ENCODE data around the gene POLD1. TPM values are rescaled to one million over a fixed set of nuclear protein-coding genes. Genes with fewer than 3 reads are reported as not detected.
A peak's percentile ranks its signal among the peaks of the same experiment; 100 is the strongest.

POLD1 gene
- total and polyA plus RNA-seq, 4 donors: 7.5 to 57.1 (median 8.2) TPM

GRCh38 chr19:50381881-50382729 lies 2.0 kb upstream of the POLD1 start:
- Histone ChIP-seq H3K27me3 (ENCODE audit: control insufficient read depth in 4 of 4, insufficient read depth in 4 of 4, low read length in 3 of 4) (no peaks in the 10 kb centered on the region), H3K36me3 (ENCODE audit: control insufficient read depth in 4 of 4, insufficient read depth in 3 of 4, low read depth in 1 of 4, low read length in 3 of 4) (peaks cover 15 to 49% (median 26%) of the 10 kb centered on the region in 4 donors), H3K4me3 (ENCODE audit: low read depth in 1 of 3, low read length in 3 of 3) (no peak overlapping the region), H3K9ac (ENCODE audit: low read depth in 1 of 2, low read length in 2 of 2) (no peak overlapping the region), H3K27ac (ENCODE audit: low read depth in 1 of 2, low read length in 2 of 2) (no peak overlapping the region), H3K9me3 (ENCODE audit: control insufficient read depth in 4 of 4, low read length in 3 of 4) (no peaks in the 10 kb centered on the region), H3K4me1 (ENCODE audit: control insufficient read depth in 4 of 4, insufficient read depth in 4 of 4, low read length in 3 of 4) (peaks cover 0 to 12% (median 10%) of the 10 kb centered on the region in 4 donors)
- DNase-seq (ENCODE audit: low spot score): no peak
- TF ChIP-seq RAD21 (IDR thresholded peaks at IDR 0.05): no peak
- TF ChIP-seq, protein P1, sequence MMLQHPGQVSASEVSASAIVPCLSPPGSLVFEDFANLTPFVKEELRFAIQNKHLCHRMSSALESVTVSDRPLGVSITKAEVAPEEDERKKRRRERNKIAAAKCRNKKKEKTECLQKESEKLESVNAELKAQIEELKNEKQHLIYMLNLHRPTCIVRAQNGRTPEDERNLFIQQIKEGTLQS (IDR thresholded peaks at IDR 0.05): no peak
- 95% methylated on average over 58 of the region's 58 CpGs for WGBS

DNA sequence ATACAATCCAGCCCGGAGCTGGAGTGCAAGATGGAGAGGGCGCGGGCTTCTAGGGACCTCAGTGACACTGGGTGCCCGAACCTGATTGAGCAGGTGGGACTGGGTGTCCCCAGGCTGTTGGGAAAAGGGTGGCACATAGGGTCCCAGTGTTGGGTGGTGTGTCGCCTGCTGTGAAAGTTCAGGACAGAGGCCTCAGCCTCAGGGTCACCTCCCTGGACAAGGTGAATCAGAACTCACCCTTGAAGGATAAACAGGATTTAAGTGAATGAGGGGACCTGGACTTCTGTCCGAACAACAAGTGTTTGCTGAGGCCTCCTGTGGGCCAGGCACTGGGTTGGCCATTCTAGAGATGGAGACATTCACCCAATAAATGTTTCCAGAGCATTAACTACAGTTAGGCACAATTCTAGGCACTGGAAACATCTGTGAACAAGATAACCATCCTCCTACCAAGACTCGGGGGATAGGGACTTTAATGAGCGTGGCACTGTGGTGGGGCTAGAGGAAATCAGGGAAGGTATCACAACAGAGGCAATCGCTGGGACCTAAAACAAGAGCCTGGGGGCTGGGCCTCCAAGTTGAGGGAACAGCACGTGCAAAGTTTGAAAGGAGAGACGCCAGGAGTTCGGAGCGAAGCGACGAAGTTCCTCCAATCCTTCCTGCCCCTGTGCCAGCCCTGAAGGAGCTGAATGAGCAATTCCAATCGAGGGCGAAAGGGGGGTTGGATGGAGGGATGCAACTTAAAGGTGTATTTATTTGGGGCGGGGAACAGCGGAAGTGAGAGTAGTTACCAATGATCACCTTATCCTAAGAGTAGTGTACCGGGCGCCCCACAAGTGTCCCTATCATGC lies 921 bp upstream of the POLD1 start:
- H3K9ac ChIP-seq (ENCODE audit: low read depth in 1 of 2, low read length in 2 of 2): peak overlapping the region in 1 of 2 donors; percentile 25
- H3K4me3 ChIP-seq (ENCODE audit: low read depth in 1 of 3, low read length in 3 of 3): peak overlapping the region; percentile 18 to 46 (median 36)
- TF ChIP-seq HNF4G (IDR thresholded peaks at IDR 0.05): no peak
- no peak for TF ChIP-seq NR2F2 (IDR thresholded peaks at IDR 0.05)
- TF ChIP-seq GABPA (IDR thresholded peaks at IDR 0.05 in 1 of 2, conservative IDR thresholded peaks at IDR 0.05 in 1 of 2): no peak
- no peak for TF ChIP-seq RXRA (IDR thresholded peaks at IDR 0.05)
- TF ChIP-seq TAF1 (conservative IDR thresholded peaks at IDR 0.05): no peak
- peaks cover 10 to 42% (median 25%) of the 10 kb centered on the region in 4 donors for H3K36me3 ChIP-seq (ENCODE audit: control insufficient read depth in 4 of 4, insufficient read depth in 3 of 4, low read depth in 1 of 4, low read length in 3 of 4)
- no peaks in the 10 kb centered on the region for H3K9me3 ChIP-seq (ENCODE audit: control insufficient read depth in 4 of 4, low read length in 3 of 4)
- DNase-seq (ENCODE audit: low spot score): peak; percentile 43
- peak overlapping the region; percentile 75 to 78 for H3K27ac ChIP-seq (ENCODE audit: low read depth in 1 of 2, low read length in 2 of 2)
- peaks cover 0 to 12% (median 10%) of the 10 kb centered on the region in 4 donors for H3K4me1 ChIP-seq (ENCODE audit: control insufficient read depth in 4 of 4, insufficient read depth in 4 of 4, low read length in 3 of 4)
- H3K27me3 ChIP-seq (ENCODE audit: control insufficient read depth in 4 of 4, insufficient read depth in 4 of 4, low read length in 3 of 4): no peaks in the 10 kb centered on the region
- 63% methylated on average over 21 of the region's 21 CpGs for WGBS

DNA sequence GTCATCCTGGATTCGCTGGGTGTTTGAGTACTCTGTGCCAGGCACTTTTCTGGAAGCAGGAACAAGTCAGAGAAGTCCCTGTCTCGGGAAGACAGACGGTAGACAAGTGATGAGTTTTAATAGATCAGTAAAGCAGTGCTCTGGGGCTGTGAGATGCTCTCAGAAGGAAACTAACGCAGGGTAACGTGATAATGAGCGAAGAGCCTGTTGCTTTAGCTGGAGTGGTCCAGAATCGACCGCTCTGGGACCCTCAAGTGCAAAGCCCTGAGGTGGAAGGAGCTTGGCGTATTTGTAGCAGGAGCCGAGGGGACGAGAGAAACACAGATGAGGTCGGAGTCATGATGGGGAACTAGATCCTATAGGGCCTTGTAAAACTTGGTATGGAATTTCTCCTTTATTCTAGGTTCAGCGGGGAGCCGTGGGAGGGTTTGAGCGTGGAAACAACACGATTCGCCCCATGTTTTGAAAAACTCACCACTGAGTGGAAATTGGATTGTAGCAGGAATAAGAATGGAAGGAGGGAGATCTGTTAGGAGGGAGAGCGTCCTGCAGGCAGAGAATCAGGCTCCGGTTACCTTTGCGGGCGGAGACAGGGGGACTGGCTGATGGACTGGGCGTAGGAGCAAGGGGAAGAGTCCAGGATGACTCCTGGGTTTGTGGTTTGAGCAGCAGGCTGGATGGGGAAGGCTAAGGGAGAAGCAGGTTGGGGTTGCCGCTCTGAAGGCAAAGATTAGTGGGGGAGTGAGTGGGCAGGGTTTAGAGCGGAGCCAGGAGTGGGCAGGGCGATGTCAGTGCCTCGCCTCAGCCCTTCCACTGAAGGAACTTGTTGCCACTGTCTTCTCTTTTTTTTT lies 763 bp downstream of the POLD1 start:
- peaks cover 0 to 12% (median 10%) of the 10 kb centered on the region in 4 donors for H3K4me1 ChIP-seq (ENCODE audit: control insufficient read depth in 4 of 4, insufficient read depth in 4 of 4, low read length in 3 of 4)
- no peak for DNase-seq (ENCODE audit: low spot score)
- WGBS: 24% methylated on average over 26 of the region's 26 CpGs
- TF ChIP-seq YY1 (IDR thresholded peaks at IDR 0.05) (no peak), RXRA (IDR thresholded peaks at IDR 0.05) (no peak), NR2F2 (IDR thresholded peaks at IDR 0.05) (no peak), REST (IDR thresholded peaks at IDR 0.05) (no peak), MAX (IDR thresholded peaks at IDR 0.05) (no peak), HNF4A (conservative IDR thresholded peaks at IDR 0.05) (no peak), TAF1 (conservative IDR thresholded peaks at IDR 0.05) (no peak), FOXA2 (IDR thresholded peaks at IDR 0.05) (no peak), FOXA1 (IDR thresholded peaks at IDR 0.05) (no peak), EGR1 (IDR thresholded peaks at IDR 0.05; ENCODE audit: low read depth in 2 of 2) (no peak), RAD21 (IDR thresholded peaks at IDR 0.05) (no peak)
- TF ChIP-seq, protein P1 (IDR thresholded peaks at IDR 0.05): no peak
- TF ChIP-seq, protein P2, sequence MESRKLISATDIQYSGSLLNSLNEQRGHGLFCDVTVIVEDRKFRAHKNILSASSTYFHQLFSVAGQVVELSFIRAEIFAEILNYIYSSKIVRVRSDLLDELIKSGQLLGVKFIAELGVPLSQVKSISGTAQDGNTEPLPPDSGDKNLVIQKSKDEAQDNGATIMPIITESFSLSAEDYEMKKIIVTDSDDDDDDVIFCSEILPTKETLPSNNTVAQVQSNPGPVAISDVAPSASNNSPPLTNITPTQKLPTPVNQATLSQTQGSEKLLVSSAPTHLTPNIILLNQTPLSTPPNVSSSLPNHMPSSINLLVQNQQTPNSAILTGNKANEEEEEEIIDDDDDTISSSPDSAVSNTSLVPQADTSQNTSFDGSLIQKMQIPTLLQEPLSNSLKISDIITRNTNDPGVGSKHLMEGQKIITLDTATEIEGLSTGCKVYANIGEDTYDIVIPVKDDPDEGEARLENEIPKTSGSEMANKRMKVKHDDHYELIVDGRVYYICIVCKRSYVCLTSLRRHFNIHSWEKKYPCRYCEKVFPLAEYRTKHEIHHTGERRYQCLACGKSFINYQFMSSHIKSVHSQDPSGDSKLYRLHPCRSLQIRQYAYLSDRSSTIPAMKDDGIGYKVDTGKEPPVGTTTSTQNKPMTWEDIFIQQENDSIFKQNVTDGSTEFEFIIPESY (IDR thresholded peaks at IDR 0.05): no peak

More for the DNA sequence above, 763 bp downstream of the POLD1 start:
- Histone ChIP-seq H3K27me3 (ENCODE audit: control insufficient read depth in 4 of 4, insufficient read depth in 4 of 4, low read length in 3 of 4) (no peaks in the 10 kb centered on the region), H3K4me3 (ENCODE audit: low read depth in 1 of 3, low read length in 3 of 3) (peak overlapping the region; percentile 27 to 82 (median 63)), H3K36me3 (ENCODE audit: control insufficient read depth in 4 of 4, insufficient read depth in 3 of 4, low read depth in 1 of 4, low read length in 3 of 4) (peaks cover 4 to 25% (median 15%) of the 10 kb centered on the region in 4 donors), H3K9me3 (ENCODE audit: control insufficient read depth in 4 of 4, low read length in 3 of 4) (no peaks in the 10 kb centered on the region), H3K9ac (ENCODE audit: low read depth in 1 of 2, low read length in 2 of 2) (peak overlapping the region; percentile 4 to 69), H3K27ac (ENCODE audit: low read depth in 1 of 2, low read length in 2 of 2) (peak overlapping the region; percentile 75 to 78)

Measured in liver (tissue), 9 donors.